Tibial nerve (tissue), 4 donors: ENCODE measurements around the gene TGM2.

Experiments used
- CTCF ChIP-seq, 5 experiments: fragments of 200-600 bp in 3 of 5; fragments of 450-650 bp in 2 of 5; sonication (generic) in 3 of 5; IDR thresholded peaks; one replicate each; pipeline ENCODE4 v1.5.1; 2016 to 2019; ENCODE audit warnings: antibody characterized with exemption in 5 of 5, mild to moderate bottlenecking in 3 of 5, moderate library complexity in 2 of 5
- EP300 ChIP-seq, 2 donors: sonication (generic); formaldehyde crosslinking; IDR thresholded peaks; one replicate each; pipeline ENCODE4 v1.6.1; 2017; ENCODE audit warnings: antibody characterized with exemption in 2 of 2, mild to moderate bottlenecking in 1 of 2
- POLR2A ChIP-seq, 2 donors: fragments of 450-650 bp; IDR thresholded peaks; one replicate each; pipeline ENCODE4 v1.6.1; 2017; ENCODE audit warnings: antibody characterized with exemption in 2 of 2, mild to moderate bottlenecking in 2 of 2, moderate library complexity in 2 of 2

DNA sequence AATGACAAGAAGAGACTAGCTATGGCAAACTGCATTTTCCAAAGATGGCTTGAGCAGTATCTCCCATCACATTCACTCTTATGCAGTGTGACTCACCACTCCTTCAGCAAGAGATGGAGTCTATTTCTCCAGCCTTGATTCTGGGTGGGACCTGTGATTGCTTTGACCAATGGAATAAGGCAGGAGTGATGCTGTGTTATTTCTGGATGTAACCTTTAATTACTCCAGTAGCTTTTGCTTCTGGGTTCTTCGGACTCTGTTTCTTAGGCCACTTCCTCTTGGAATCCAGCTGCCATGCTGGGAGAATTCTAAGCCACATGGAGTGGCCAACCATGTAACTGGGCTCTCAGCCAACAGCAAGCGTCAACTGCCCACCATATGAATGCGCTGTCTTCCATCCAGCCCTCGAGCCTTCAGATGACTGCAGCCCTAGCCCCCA is 50.7 kb downstream of the TGM2 start:
- TF ChIP-seq CTCF (IDR thresholded peaks at IDR 0.05), result no peak
- no peak for TF ChIP-seq POLR2A (IDR thresholded peaks at IDR 0.05)
- TF ChIP-seq EP300 (IDR thresholded peaks at IDR 0.05), result no peak
